Neural cell (in vitro differentiated cells): ENCODE measurements around the gene CASP3. TPM values are rescaled to one million over a fixed set of nuclear protein-coding genes. Genes with fewer than 3 reads are reported as not detected.
"Not testable (repeated sequence)": the region's sequence is repeated elsewhere in the genome, so short reads cannot be mapped to it uniquely, and the experiment has no call there.

Experiments
- H2AFZ ChIP-seq: fragments of 200-600, 300-800 bp; sonication (generic), shearing (Covaris generic); 2 replicates; pipeline ENCODE4 v1.6.0; 2014; ENCODE audit warnings: low read depth, mild to moderate bottlenecking, antibody characterized with exemption, low read length, moderate library complexity
- H3F3A ChIP-seq: fragments of 200-600 bp; shearing (Covaris generic); 2 replicates; pipeline ENCODE4 v1.6.1; 2016; ENCODE audit warnings: mild to moderate bottlenecking, moderate library complexity, mixed read lengths, antibody characterized with exemption, low read length; ENCODE audit not compliant: insufficient read depth, poor library complexity, severe bottlenecking
- H3K27ac ChIP-seq: fragments of 200-600, 300-800 bp; sonication (generic), shearing (Covaris generic); 2 replicates; pipeline ENCODE4 v1.5.1; 2014; ENCODE audit warnings: mild to moderate bottlenecking, low read length, moderate library complexity
- H3K27me3 ChIP-seq: fragments of 300-800, 200-600 bp; sonication (generic), shearing (Covaris generic); 2 replicates; pipeline ENCODE4 v1.6.0; 2014; ENCODE audit warnings: mild to moderate bottlenecking, low read depth, low read length, moderate library complexity; ENCODE audit not compliant: insufficient read depth
- H3K36me3 ChIP-seq: fragments of 300-800, 200-600 bp; sonication (generic), shearing (Covaris generic); 2 replicates; pipeline ENCODE4 v1.5.1; 2014; ENCODE audit warnings: mild to moderate bottlenecking, antibody characterized with exemption, low read length, moderate library complexity; ENCODE audit not compliant: insufficient read depth
- H3K4me2 ChIP-seq: fragments of 300-800, 200-600 bp; sonication (generic), shearing (Covaris generic); 2 replicates; pipeline ENCODE4 v1.6.0; 2014; ENCODE audit warnings: mild to moderate bottlenecking, low read length
- H3K4me3 ChIP-seq: fragments of 300-800, 200-600 bp; sonication (generic), shearing (Covaris generic); 2 replicates; pipeline ENCODE4 v1.5.1; 2014; ENCODE audit warnings: mild to moderate bottlenecking, low read length, moderate library complexity
- H3K79me2 ChIP-seq: fragments of 200-600 bp; shearing (Covaris generic); replicated peaks from 2 replicates; pipeline ENCODE4 v1.6.0; 2014; ENCODE audit warnings: mild to moderate bottlenecking, low read length, moderate library complexity; ENCODE audit not compliant: insufficient read depth
- H3K9ac ChIP-seq: fragments of 300-800, 200-600 bp; sonication (generic), shearing (Covaris generic); 2 replicates; pipeline ENCODE4 v1.6.1; 2016; ENCODE audit warnings: mild to moderate bottlenecking, low read length, mixed read lengths
- H3K9me2 ChIP-seq: fragments of 200-600 bp; shearing (Covaris generic); 2 replicates; pipeline ENCODE4 v1.6.1; 2016; ENCODE audit warnings: mild to moderate bottlenecking, low read length, mixed read lengths; ENCODE audit not compliant: insufficient read depth
- H3K9me3 ChIP-seq: fragments of 200-600, 300-800 bp; sonication (generic), shearing (Covaris generic); 2 replicates; pipeline ENCODE4 v1.6.1; 2016; ENCODE audit warnings: mild to moderate bottlenecking, mixed run types, low read length, moderate library complexity, mixed read lengths
- H4K20me1 ChIP-seq: fragments of 200-600 bp; shearing (Covaris generic); 2 replicates; pipeline ENCODE4 v1.6.1; 2016; ENCODE audit warnings: mild to moderate bottlenecking, mixed run types; ENCODE audit not compliant: insufficient read depth
- EP300 ChIP-seq: fragments of 450-650 bp; conservative IDR thresholded peaks from 2 replicates; pipeline ENCODE4 v1.6.1; 2014; ENCODE audit warnings: antibody characterized with exemption, mild to moderate bottlenecking, moderate library complexity; ENCODE audit not compliant: poor library complexity, severe bottlenecking
- EZH2 ChIP-seq: fragments of 200-600, 300-800 bp; shearing (Covaris generic), sonication (generic); IDR thresholded peaks from 2 replicates; pipeline ENCODE4 v1.6.1; 2014; ENCODE audit warnings: antibody characterized with exemption, low read length, borderline replicate concordance, mild to moderate bottlenecking; ENCODE audit not compliant: insufficient read depth, poor library complexity, severe bottlenecking
- MXI1 ChIP-seq: fragments of 450-650 bp; conservative IDR thresholded peaks from 2 replicates; pipeline ENCODE4 v1.6.1; 2014; ENCODE audit warnings: antibody characterized with exemption, mild to moderate bottlenecking; ENCODE audit not compliant: poor library complexity, severe bottlenecking
- POLR2AphosphoS5 ChIP-seq: IDR thresholded peaks from 2 replicates; pipeline ENCODE4 v1.6.1; 2012
- TAF1 ChIP-seq: IDR thresholded peaks from 2 replicates; pipeline ENCODE4 v1.6.1; 2012; ENCODE audit warnings: low read depth
- polyA plus RNA-seq: library from polyadenylated mRNA; depleted of rRNA; stranded (reverse); fragments of >200 nt; gene quantifications from 2 replicates; pipeline ENCODE4 v1.2.3, GENCODE V29; 2014
- TF ChIP-seq, protein P1 (sequence below): IDR thresholded peaks from 2 replicates; pipeline ENCODE4 v1.6.1; 2012; ENCODE audit warnings: borderline replicate concordance

The CASP3 gene
- polyA plus RNA-seq, 1 donor from 2014 or later = 116 TPM

DNA sequence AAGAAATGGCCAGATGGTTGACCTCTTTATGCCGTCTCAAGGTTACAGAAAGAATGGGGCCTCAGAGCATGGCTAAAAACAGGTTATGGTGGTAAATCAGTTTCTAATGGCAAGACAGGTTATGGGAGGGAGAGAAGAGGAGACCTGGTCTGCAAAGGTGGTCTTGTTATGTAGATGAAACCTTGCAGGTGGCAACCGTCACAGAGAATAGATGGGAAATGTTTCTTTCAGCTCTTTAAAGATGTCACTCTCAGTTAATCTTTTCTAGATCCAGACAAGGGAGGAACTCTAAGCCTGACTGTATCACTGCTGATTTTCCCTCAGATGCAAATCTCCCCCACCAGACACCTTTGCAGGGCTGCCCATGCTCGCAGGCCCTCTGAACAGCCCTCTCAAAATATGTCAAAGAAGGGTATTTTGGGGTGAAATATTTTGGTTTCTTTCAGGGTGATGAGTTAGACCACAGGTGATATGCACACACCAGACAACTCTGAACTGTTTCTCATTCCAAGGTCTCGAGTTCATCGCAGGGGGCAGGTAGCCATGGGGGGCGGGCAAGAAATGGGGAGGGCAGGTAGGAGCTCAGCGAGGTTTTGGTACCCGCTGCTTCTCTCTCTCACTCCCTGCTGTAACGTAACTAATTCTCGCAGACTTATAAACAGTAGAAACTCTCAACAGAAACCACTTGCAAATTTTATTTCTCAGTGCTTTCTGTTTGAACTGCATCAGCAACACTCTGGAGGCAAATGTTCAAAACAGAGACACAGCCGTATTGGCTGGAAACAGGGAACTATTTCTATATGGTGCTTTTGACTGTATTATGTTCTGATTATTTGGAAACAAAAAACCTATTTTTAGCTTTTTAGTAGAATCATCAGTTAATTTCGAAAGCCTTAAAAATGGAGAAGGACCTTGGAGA, 32.4 kb downstream of the CASP3 start:
- no peak overlapping the region for H3K4me2 ChIP-seq
- TF ChIP-seq TAF1 (no peak), EZH2 (no peak), POLR2AphosphoS5 (no peak), EP300 (no peak), MXI1 (no peak)
- TF ChIP-seq, protein P1, sequence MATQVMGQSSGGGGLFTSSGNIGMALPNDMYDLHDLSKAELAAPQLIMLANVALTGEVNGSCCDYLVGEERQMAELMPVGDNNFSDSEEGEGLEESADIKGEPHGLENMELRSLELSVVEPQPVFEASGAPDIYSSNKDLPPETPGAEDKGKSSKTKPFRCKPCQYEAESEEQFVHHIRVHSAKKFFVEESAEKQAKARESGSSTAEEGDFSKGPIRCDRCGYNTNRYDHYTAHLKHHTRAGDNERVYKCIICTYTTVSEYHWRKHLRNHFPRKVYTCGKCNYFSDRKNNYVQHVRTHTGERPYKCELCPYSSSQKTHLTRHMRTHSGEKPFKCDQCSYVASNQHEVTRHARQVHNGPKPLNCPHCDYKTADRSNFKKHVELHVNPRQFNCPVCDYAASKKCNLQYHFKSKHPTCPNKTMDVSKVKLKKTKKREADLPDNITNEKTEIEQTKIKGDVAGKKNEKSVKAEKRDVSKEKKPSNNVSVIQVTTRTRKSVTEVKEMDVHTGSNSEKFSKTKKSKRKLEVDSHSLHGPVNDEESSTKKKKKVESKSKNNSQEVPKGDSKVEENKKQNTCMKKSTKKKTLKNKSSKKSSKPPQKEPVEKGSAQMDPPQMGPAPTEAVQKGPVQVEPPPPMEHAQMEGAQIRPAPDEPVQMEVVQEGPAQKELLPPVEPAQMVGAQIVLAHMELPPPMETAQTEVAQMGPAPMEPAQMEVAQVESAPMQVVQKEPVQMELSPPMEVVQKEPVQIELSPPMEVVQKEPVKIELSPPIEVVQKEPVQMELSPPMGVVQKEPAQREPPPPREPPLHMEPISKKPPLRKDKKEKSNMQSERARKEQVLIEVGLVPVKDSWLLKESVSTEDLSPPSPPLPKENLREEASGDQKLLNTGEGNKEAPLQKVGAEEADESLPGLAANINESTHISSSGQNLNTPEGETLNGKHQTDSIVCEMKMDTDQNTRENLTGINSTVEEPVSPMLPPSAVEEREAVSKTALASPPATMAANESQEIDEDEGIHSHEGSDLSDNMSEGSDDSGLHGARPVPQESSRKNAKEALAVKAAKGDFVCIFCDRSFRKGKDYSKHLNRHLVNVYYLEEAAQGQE = no peak
- no peaks in the 10 kb centered on the region for H4K20me1 ChIP-seq
- no peaks in the 10 kb centered on the region for H3F3A ChIP-seq
- no peak overlapping the region for H2AFZ ChIP-seq
- no peaks in the 10 kb centered on the region for H3K9me2 ChIP-seq
- no peaks in the 10 kb centered on the region for H3K27me3 ChIP-seq
- H3K36me3 ChIP-seq = no peaks in the 10 kb centered on the region
- no peak overlapping the region for H3K27ac ChIP-seq
- H3K9ac ChIP-seq = no peak overlapping the region
- no peaks in the 10 kb centered on the region for H3K79me2 ChIP-seq
- peaks cover 3% of the 10 kb centered on the region for H3K9me3 ChIP-seq
- no peak overlapping the region for H3K4me3 ChIP-seq

DNA sequence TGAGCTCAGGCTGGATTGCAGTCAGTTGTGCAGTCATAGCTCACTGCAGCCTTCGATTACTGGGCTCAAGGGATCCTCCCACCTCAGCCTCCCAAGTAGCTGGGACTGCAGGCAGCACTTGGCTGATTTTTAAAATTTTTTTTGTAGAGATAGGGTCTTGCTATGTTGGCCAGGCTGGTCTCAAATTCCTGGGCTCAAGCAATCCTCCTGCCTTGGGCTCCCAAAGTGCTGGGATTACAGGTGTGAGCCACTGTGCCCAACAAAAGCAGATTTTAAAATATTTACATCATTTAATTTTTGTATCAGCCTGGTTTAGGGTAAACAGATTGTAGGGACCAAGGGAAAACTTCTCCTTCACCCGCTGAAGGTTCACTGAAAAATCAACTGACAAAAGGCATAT, 33.1 kb downstream of the CASP3 start:
- H3F3A ChIP-seq, H3K4me3 ChIP-seq: not testable (repeated sequence)

DNA sequence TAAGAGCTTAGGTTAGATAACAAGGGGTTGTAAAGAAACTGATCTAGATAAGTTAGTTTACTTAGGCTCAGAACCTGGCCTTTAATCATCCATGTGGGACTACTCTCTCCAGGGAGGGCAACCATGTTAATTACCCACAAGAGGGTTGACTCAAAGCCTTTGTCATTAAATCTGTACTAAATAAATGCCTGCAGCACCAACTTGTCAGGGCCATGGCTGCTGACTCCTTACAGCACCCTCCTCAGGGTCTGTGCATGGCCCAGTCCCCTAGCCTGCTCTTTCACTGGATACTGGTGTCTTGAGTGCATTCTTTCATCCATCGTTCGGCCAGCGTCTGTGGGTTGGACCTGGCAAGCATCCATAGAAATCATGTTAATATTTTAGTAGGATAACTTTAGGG, 34.7 kb downstream of the CASP3 start:
- no peak for TF ChIP-seq POLR2AphosphoS5
- Histone ChIP-seq H4K20me1 (no peaks in the 10 kb centered on the region), H3K27ac (no peak overlapping the region), H3K4me3 (no peak overlapping the region), H3K9ac (no peak overlapping the region), H2AFZ (no peak overlapping the region), H3K79me2 (no peaks in the 10 kb centered on the region), H3K4me2 (no peak overlapping the region), H3K9me2 (no peaks in the 10 kb centered on the region), H3F3A (no peaks in the 10 kb centered on the region), H3K36me3 (no peaks in the 10 kb centered on the region), H3K9me3 (peaks cover 3% of the 10 kb centered on the region), H3K27me3 (no peaks in the 10 kb centered on the region)

More for the DNA sequence above, 33.1 kb downstream of the CASP3 start:
- not testable (repeated sequence) for H3K27me3 ChIP-seq, H3K9me2 ChIP-seq, H3K79me2 ChIP-seq, H3K9ac ChIP-seq, H3K36me3 ChIP-seq, H3K27ac ChIP-seq, H2AFZ ChIP-seq, H3K4me2 ChIP-seq, H4K20me1 ChIP-seq, H3K9me3 ChIP-seq
